GM23338 (cell line): Measurements from ENCODE around the gene IMMP2L.

Source experiments
- CREB1 ChIP-seq: fragments of 250-450 bp; sonication (Bioruptor Pico); IDR thresholded peaks from 2 replicates; pipeline ENCODE4 v1.5.0; 2020; ENCODE audit warnings: low read depth, mild to moderate bottlenecking, moderate library complexity
- EZH2 ChIP-seq: fragments of 200-600 bp; sonication (generic); IDR thresholded peaks from one replicate; pipeline ENCODE4 v1.8.0; 2017; ENCODE audit warnings: antibody characterized with exemption, mild to moderate bottlenecking, low read depth; ENCODE audit not compliant: unreplicated experiment
- EZH2phosphoT487 ChIP-seq: fragments of 200-600 bp; sonication (generic); IDR thresholded peaks from one replicate; pipeline ENCODE4 v1.8.1; 2018; ENCODE audit warnings: antibody characterized with exemption; ENCODE audit not compliant: unreplicated experiment
- JUNB ChIP-seq: IDR thresholded peaks from one replicate; pipeline ENCODE4 v1.6.1; 2016; ENCODE audit warnings: antibody characterized with exemption; ENCODE audit not compliant: unreplicated experiment
- POLR2AphosphoS5 ChIP-seq: IDR thresholded peaks from 2 replicates; pipeline ENCODE4 v1.6.1; 2016; ENCODE audit warnings: antibody characterized with exemption, low read depth
- ZNF331 ChIP-seq: fragments of 250-450 bp; sonication (Bioruptor Pico); IDR thresholded peaks from 2 replicates; pipeline ENCODE4 v1.5.0; 2020; ENCODE audit warnings: low read depth, mild to moderate bottlenecking, moderate library complexity
- TF ChIP-seq, protein P1 (sequence below), 2 experiments: fragments of 200-600 bp in 1 of 2; sonication (generic) in 1 of 2; conservative IDR thresholded peaks; 2 replicates each; pipeline versions ENCODE4 v1.5.1 to v1.6.1; 2016 to 2017; ENCODE audit warnings: antibody characterized with exemption in 2 of 2, low read depth in 2 of 2, mild to moderate bottlenecking in 2 of 2, moderate library complexity in 1 of 2
- TF ChIP-seq, protein P2 (sequence below): IDR thresholded peaks from 2 replicates; pipeline ENCODE4 v1.6.1; 2016; ENCODE audit warnings: antibody characterized with exemption

DNA sequence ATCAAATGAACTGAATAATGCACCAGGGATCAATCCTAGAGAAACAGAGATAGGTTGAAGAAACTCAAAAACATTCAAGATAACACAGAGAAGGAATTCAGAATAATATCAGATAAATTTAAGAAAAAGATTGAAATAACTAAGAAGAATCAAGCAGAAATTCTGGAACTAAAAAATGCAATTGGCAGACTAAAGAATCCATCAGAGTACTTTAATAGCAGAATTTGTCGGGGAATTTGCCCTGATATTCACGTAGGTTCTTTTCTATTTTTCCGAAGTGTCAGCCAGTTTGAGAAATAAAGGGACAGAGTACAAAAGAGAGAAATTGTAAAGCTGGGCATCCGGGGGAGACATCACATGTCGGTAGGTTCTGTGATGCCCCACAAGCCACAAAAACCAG lies 9.4 kb upstream of the IMMP2L start:
- TF ChIP-seq, protein P1, sequence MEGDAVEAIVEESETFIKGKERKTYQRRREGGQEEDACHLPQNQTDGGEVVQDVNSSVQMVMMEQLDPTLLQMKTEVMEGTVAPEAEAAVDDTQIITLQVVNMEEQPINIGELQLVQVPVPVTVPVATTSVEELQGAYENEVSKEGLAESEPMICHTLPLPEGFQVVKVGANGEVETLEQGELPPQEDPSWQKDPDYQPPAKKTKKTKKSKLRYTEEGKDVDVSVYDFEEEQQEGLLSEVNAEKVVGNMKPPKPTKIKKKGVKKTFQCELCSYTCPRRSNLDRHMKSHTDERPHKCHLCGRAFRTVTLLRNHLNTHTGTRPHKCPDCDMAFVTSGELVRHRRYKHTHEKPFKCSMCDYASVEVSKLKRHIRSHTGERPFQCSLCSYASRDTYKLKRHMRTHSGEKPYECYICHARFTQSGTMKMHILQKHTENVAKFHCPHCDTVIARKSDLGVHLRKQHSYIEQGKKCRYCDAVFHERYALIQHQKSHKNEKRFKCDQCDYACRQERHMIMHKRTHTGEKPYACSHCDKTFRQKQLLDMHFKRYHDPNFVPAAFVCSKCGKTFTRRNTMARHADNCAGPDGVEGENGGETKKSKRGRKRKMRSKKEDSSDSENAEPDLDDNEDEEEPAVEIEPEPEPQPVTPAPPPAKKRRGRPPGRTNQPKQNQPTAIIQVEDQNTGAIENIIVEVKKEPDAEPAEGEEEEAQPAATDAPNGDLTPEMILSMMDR (conservative IDR thresholded peaks at IDR 0.05; ENCODE audit: low read depth in 2 of 2): no peak
- no peak for TF ChIP-seq EZH2
- TF ChIP-seq ZNF331: no peak
- no peak for TF ChIP-seq POLR2AphosphoS5
- no peak for TF ChIP-seq EZH2phosphoT487
- no peak for TF ChIP-seq JUNB
- TF ChIP-seq CREB1: no peak
- TF ChIP-seq, protein P2, sequence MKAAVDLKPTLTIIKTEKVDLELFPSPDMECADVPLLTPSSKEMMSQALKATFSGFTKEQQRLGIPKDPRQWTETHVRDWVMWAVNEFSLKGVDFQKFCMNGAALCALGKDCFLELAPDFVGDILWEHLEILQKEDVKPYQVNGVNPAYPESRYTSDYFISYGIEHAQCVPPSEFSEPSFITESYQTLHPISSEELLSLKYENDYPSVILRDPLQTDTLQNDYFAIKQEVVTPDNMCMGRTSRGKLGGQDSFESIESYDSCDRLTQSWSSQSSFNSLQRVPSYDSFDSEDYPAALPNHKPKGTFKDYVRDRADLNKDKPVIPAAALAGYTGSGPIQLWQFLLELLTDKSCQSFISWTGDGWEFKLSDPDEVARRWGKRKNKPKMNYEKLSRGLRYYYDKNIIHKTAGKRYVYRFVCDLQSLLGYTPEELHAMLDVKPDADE: no peak
